Ovary (tissue), 3 donors: ENCODE results near the gene GPD1L.

ENCODE experiments used
- CTCF ChIP-seq, 3 donors: fragments of 450-650 bp in 2 of 3; fragments of 200-600 bp in 1 of 3; IDR thresholded peaks; one replicate each; pipeline versions ENCODE4 v1.5.1 to v1.8.0; 2016 to 2022; ENCODE audit warnings: antibody characterized with exemption in 3 of 3, mild to moderate bottlenecking in 1 of 3
- EP300 ChIP-seq: sonication (generic); formaldehyde crosslinking; IDR thresholded peaks from one replicate; pipeline ENCODE4 v1.6.1; 2017; ENCODE audit warnings: antibody characterized with exemption
- POLR2A ChIP-seq: fragments of 450-650 bp; IDR thresholded peaks from one replicate; pipeline ENCODE4 v1.6.1; 2017; ENCODE audit warnings: antibody characterized with exemption, mild to moderate bottlenecking, moderate library complexity
- donor health status: DM: no; HTN: no; CAD: no.

GRCh38 chr3:32109256-32109655 lies 2.8 kb downstream of the GPD1L start:
- no peak for TF ChIP-seq POLR2A
- no peak for TF ChIP-seq CTCF (IDR thresholded peaks at IDR 0.05)
- no peak for TF ChIP-seq EP300
